EL (cell line): ENCODE results near the gene C11orf98.
A peak's percentile ranks its signal among the peaks of the same experiment; 100 is the strongest.
"Not testable (repeated sequence)": the region's sequence is repeated elsewhere in the genome, so short reads cannot be mapped to it uniquely, and the experiment has no call there.

Source experiments
- DNase-seq: peaks from one replicate; pipeline ENCODE4 v3.0.0-alpha.2; 2016

C11orf98 gene

GRCh38 chr11:62680825-62681240 lies 15.8 kb upstream of the C11orf98 start:
- DNase-seq: peak; percentile 77

DNA sequence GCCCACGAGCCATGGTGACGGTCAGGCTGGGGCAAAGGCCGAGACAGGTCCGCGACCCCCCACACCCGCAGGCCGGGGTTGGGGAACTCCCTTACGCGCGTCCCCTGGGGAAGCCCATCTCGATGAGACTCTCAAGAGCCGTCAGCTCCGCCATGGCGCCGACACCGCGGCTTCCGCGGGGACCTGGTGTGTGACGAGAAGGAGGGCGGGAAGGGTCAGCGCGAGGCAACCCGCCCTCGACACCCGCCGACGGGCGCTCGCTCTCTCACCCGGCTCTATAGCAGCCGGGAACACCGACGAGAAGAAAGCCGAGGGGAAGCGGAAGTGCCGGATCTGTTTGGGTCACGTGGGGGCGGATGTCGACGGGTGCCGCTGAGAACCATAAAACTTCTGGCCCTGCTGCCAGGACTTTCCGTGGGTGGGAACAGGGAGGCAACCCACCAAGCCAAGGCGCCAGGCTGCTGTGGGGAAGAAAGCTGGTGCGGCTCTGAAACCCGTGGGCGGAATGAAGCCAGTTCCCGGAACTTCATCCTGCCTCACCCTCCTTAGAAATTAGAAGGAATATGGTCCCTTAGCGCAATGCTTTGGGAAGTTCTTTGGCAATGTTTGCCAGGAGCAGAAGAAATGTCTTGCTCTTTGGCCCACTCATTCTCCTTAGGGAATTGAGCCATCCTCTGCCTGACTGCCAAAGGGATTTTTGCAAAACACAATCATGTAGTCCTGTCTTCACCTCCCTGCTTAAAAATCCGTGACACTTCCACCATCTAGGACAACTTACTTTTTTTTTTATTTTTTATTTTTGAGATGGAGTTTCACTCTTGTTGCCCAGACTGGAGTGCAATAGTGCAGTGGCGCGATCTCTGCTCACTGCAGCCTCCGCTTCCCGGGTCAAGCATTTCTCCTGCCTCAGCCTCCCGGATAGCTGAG lies 14.0 kb upstream of the C11orf98 start, which contains the start of gene UBXN1:
TSS of gene UBXN1 (minus strand) at position 304 of the 927 bp plus-strand sequence. CDS start at position 154, 150 bp downstream.
- DNase-seq: peak; percentile 90

GRCh38 chr11:62678433-62678769 lies 13.4 kb upstream of the C11orf98 start:
- no peak for DNase-seq

- no peak for DNase-seq
Measured at GRCh38 chr11:62677714-62678113, 12.7 kb upstream of the C11orf98 start.

- DNase-seq: no peak
Measured at GRCh38 chr11:62677156-62677555, 12.1 kb upstream of the C11orf98 start.

DNA sequence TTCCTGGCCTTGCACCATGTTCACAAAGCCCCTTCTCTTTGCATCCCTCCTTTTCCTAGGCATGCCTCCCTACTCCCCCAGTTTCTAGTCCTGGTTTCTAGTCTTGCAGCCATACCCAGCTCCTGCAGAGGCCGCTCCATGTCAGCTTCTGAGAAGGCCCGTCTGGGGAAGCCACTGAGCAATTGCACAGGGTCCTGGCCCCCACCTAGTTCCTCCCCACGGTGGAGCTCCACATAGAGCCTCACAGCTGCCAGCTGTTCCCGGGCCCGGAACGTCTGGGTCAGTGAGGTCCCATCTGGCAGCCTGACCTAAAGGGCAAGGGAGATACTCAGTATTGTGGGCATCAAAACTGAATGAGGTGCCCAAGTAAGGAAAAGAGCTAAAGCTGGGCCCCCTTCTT lies 11.7 kb upstream of the C11orf98 start:
- no peak for DNase-seq

DNA sequence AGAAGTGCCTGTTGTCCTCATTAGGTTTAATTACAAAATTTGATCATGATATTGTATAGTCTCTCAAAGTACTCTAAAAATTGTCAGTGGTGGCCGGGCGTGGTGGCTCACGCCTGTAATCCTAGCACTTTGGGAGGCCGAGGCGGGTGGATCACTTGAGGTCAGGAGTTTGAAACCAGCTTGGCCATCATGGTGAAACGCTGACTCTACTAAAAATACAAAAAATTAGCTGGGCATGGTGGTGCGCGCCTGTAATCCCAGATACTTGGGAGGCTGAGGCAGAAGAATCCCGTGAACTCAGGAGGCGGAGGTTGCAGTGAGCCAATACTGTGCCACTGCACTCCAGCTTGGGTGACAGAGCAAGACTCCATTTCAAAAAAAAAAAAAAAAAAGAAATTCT lies 10.4 kb upstream of the C11orf98 start:
- not testable (repeated sequence) for DNase-seq

- DNase-seq: no peak
Measured at GRCh38 chr11:62673196-62673525, 8.2 kb upstream of the C11orf98 start.

DNA sequence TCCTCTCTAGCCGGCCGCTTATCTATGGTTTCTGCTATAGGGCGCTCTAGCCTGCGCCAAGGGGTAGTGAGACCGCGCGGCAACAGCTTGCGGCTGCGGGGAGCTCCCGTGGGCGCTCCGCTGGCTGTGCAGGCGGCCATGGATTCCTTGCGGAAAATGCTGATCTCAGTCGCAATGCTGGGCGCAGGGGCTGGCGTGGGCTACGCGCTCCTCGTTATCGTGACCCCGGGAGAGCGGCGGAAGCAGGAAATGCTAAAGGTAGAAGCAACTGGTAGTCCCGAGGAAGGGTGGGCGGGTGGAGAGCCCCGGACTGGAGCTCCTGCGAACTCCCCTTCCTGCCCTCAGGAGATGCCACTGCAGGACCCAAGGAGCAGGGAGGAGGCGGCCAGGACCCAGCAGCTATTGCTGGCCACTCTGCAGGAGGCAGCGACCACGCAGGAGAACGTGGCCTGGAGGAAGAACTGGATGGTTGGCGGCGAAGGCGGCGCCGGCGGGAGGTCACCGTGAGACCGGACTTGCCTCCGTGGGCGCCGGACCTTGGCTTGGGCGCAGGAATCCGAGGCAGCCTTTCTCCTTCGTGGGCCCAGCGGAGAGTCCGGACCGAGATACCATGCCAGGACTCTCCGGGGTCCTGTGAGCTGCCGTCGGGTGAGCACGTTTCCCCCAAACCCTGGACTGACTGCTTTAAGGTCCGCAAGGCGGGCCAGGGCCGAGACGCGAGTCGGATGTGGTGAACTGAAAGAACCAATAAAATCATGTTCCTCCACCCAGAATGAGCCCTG lies 6.8 kb upstream of the C11orf98 start, which contains the start of the genes LBHD1 and UQCC3:
TSS of gene LBHD1 (minus strand) at position 660 of the 782 bp plus-strand sequence. CDS start 2,236 bp downstream, outside the sequence.
TSS of gene UQCC3 (plus strand) at position 66 of the 782 bp plus-strand sequence. CDS start at position 139, 73 bp downstream.
- peak; percentile 85 for DNase-seq

- DNase-seq: no peak
Measured at GRCh38 chr11:62671236-62671607, 6.2 kb upstream of the C11orf98 start.

DNA sequence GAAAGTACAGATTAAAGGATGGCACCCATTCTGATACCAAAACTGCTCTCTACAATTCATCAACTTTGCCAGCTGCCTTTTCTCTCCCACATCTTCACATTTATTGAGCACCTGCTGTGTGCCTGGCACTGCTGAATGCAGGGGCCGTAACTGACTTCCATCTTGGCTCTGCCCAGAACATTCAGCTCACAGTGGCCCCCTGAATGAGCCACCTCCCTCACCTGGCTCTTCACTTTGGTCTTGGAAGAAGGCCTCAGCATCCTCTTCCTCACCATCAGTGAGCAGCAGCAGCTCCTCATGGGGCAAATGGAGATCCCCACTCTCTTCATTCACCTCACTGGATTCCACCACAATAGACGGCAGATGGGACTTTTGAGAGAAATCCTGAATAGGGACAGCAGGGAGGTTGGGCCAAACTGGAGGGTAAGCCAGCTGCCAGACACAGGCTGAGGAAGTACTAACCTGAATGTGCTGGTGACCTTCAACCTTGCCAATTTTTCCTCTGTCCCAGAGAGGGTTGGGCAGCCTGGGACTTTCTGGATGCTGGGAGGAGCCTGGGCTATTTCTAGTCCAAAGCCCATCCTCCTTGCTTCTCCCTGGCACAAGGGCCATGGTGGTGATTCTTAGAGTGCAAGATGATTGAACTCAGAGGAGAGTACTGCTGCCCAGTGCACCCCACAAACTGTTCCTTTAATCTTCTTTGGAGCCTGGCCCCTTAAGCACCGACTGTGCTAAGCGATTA lies 4.6 kb upstream of the C11orf98 start:
- DNase-seq: no peak

- no peak for DNase-seq
Measured at GRCh38 chr11:62667460-62667859, 2.5 kb upstream of the C11orf98 start.

- DNase-seq: no peak
Measured at GRCh38 chr11:62666259-62666926, 1.4 kb upstream of the C11orf98 start.

DNA sequence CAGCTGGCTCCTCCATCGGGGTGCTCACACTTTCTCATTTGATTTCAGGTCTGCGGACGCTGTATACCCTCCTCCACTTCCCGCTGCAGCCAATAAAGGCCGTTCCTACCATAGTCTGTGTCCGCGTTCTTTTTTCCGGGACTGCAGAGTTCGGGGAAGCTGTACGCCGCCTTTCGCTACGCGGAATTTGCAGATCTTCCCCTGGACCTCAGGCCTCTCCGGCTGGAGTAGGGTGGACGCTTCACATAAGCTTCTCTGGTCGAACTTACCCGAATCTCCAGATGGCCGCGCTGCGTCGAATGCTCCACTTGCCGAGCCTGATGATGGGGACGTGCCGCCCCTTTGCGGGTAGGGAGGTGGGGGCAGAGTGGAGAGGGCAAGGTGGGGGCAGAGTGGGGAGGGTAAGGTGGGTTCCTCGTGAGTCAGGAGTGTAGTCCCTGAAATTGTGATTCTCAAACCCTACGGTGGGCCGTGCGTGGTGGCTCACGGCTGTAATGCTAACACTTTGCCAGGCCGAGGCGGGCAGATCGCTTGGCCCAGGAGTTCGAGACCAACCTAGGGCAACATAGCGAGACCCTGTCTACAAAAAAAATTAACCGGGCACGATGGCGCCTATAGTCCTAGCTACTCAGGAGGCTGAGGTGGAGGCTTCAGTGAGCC lies 719 bp upstream of the C11orf98 start:
- DNase-seq: no peak

DNA sequence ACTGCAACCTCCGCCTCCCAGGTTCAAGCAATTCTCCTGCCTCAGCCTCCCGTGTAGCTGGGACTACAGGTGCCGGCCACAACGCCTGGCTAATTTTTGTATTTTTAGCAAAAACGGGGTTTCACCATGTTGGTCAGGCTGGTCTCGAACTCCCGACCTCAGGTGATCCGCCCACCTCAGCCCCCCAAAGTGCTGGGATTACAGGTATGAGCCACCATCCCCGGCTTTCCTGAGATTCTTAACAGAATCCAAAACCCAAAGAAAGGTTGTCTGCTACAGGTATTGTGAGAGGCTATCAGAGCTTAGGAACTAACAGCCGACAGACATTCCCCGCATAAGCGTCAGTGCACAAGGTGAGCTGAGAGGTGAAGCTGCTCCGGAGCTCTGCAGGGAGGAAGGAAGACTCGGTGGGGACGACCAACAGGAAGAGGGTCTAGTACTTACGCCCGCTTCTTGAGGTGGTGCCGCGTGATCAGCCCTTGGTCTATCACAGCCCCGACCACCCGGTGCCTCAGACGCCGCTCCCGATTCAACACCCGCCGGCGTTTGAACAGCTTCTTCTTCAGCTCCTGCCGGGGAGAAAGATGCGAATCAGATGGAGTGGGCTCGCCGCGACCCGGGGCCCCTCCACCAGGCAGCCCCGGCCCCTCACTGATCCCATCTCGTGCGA lies 470 bp downstream of the C11orf98 start:
- DNase-seq: peak; percentile 54

DNA sequence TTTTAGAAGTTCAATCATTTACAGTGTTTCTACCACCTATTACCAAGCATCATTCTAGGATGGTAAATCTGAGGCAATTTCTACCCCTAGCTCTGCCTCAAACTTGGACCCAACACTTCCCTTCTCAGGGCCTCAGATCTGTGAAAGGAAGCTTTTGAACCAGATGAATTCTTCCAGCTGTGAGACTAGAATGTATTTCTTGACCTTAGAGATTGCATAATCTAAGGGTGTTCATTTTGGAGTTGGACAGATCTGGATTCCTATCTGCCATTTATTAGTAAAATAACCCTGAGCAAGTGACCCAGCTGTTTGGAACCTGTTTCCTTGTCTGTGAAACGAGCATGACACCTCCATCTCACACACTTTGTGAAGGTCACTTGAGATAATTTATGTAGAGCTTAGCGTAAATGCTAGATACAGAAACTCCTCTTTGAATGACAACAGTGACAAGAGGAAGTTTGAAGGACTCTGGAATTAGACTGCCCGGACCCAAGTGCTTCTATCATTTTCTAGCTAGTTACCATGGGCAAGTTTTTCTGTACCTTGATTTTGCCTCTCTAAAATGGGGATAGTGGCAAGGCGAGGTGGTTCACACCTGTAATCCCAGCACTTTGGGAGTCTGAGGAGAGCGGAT lies 8.1 kb downstream of the C11orf98 start:
- no peak for DNase-seq

DNA sequence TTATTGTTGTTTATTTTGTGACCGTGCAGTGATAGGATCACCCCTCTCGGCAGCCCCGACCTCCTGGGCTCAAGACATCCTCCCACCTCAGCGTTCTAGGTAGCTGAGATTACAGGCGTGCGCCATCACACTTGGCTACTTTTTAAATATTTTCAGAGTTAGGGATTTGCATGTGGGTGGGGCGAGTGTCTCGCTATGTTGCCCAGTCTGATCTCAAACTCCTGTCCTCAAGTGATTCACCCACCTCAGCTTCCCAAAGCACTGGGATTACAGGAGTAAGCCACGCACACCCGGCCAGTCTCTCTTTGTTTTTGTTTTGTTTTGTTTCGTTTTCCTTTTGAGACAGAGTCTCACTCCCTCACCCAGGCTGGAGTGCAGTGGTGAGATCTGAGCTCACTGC lies 10.7 kb downstream of the C11orf98 start:
- no peak for DNase-seq

- DNase-seq: no peak
Measured at GRCh38 chr11:62652161-62653006, 12.6 kb downstream of the C11orf98 start.

DNA sequence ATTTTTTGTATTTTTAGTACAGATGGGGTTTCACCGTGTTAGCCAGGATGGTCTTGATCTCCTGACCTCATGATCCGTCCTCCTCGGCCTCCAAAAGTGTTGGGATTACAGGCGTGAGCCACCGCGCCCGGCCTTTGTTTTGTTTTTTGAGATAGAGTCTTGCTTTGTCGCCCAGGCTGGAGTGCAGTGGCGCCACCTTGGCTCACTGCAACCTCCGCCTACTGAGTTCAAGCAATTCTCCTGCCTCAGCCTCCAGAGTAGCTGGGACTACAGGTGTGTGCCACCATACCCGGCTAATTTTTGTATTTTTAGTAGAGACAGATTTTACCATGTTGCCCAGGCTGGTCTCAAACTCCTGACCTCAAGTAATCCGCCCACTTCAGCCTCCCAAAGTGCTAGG lies 14.7 kb downstream of the C11orf98 start:
- not testable (repeated sequence) for DNase-seq

- no peak for DNase-seq
Measured at GRCh38 chr11:62649486-62649885, 15.5 kb downstream of the C11orf98 start.
